Measurements from ENCODE around the gene MAGEB18.

The MAGEB18 gene

DNA sequence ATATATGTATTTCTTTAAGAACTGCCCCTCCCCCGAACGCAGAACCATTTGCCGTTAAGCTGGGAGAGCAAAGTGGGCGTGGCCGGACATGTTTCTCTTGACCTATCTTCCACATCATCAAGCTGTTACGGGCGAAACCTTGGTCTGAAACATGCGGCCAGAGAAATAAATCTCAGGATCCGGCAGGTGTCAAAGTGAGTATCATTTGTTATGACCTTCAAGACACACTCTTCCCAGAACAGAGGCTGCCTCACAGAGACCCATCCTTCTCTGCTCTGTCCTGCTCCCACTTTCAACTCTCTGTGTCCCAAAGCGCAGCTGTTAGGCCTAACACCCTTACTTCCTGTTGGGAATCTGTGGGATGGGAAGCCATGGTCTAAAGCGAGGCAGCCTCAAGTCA lies at the start of gene MAGEB18:
MAGEB18 (plus strand) TSS at position 70 of the 400 bp plus-strand sequence. CDS start 643 bp downstream, outside the sequence.
- H3K36me3 ChIP-seq (replicated peaks), result no peaks in the 10 kb centered on the region
- no peak within 1 kb of the TSS for H3K4me3 ChIP-seq (ENCODE audit: low read depth, low read length)
- in situ Hi-C loops (cut with HindIII; ENCODE audit: low pct_ligation_motif_present, low sequenced_read_pairs), result no loop called here
- H3K27ac ChIP-seq, result no peak within 1 kb of the TSS
- TF ChIP-seq, protein P1, sequence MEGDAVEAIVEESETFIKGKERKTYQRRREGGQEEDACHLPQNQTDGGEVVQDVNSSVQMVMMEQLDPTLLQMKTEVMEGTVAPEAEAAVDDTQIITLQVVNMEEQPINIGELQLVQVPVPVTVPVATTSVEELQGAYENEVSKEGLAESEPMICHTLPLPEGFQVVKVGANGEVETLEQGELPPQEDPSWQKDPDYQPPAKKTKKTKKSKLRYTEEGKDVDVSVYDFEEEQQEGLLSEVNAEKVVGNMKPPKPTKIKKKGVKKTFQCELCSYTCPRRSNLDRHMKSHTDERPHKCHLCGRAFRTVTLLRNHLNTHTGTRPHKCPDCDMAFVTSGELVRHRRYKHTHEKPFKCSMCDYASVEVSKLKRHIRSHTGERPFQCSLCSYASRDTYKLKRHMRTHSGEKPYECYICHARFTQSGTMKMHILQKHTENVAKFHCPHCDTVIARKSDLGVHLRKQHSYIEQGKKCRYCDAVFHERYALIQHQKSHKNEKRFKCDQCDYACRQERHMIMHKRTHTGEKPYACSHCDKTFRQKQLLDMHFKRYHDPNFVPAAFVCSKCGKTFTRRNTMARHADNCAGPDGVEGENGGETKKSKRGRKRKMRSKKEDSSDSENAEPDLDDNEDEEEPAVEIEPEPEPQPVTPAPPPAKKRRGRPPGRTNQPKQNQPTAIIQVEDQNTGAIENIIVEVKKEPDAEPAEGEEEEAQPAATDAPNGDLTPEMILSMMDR (IDR thresholded peaks at IDR 0.05; ENCODE audit: low read depth, low read length, missing control alignments), result no peak
- DNase-seq, result no peak
- no peaks in the 10 kb centered on the region for H3K27me3 ChIP-seq (replicated peaks)

DNA sequence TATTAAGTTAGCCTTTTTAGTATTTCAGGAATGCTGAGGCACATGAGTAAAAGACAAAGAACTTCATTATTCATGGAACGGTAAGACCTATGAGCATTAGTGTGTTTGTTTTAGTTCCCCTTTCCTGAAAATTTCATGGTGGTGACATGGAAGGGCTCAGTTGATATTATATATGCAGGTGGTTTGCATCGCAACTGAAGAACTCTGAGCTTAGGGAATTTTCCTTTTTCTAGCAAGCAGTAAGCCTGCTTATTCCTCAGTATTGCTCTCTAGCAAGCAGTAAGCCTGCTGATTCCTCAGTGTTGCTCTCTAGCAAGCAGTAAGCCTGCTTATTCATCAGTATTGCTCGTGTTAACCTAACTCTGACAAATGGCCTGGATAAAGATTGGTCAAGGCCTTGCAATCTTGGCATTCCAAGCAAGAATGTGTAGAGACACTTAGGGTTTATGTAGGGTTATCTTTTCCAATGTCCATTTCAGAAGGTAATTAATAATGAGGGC lies 37.7 kb upstream of the MAGEB18 start:
- TF ChIP-seq, protein P1 (IDR thresholded peaks at IDR 0.05; ENCODE audit: low read depth, low read length, missing control alignments), result no peak
- Histone ChIP-seq H3K27ac (no peak overlapping the region), H3K27me3 (replicated peaks) (no peaks in the 10 kb centered on the region), H3K4me3 (ENCODE audit: low read depth, low read length) (no peak overlapping the region), H3K36me3 (replicated peaks) (no peaks in the 10 kb centered on the region)
- in situ Hi-C loops (cut with HindIII; ENCODE audit: low pct_ligation_motif_present, low sequenced_read_pairs), result no loop called here
- DNase-seq, result peak; percentile 1

DNA sequence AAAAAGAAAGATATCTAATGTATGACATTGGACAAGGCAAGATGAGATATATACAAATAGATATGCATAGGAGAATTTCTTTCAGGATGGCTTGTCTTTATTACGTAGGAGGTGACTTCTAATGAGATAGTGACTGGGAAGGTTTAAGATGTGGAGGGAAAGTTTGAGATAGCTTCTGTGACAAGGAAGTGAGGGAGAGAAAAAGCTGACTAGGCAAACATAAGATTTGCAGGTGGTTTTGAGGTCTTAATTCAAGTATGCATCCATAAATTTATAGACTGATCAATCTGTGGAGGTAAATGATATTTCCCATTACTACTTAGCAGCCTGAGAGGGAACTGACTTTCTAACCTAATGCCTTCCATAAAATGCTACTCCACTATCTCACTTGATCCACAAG lies 29.0 kb upstream of the MAGEB18 start:
- in situ Hi-C loops (cut with HindIII; ENCODE audit: low pct_ligation_motif_present, low sequenced_read_pairs), result no loop called here
- Histone ChIP-seq H3K4me3 (ENCODE audit: low read depth, low read length) (no peak overlapping the region), H3K27me3 (replicated peaks) (no peaks in the 10 kb centered on the region), H3K27ac (no peak overlapping the region), H3K36me3 (replicated peaks) (no peaks in the 10 kb centered on the region)
- no peak for DNase-seq
- TF ChIP-seq, protein P1 (IDR thresholded peaks at IDR 0.05; ENCODE audit: low read depth, low read length, missing control alignments), result no peak

DNA sequence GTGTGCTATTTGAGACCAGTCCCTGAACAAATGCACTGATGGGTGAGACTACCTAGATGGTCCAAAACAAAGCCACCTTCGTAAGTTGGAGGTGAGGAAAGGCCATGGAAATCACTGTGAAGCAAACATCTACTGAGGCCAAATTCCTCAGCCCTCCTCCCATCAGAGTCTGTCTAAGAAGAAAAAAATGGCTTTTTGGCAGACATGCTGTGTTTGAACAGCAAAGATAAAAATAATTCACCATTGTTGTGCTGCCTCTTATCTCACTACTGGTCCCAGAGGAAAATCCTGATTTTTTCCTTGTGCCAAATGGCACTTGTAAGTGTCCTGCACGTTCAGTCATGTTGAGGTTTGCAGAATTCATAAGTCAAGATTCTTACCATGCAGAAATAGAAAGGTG lies 7.9 kb downstream of the MAGEB18 start:
- Histone ChIP-seq H3K36me3 (replicated peaks) (no peaks in the 10 kb centered on the region), H3K27me3 (replicated peaks) (no peaks in the 10 kb centered on the region), H3K27ac (no peak overlapping the region), H3K4me3 (ENCODE audit: low read depth, low read length) (no peak overlapping the region)
- in situ Hi-C loops (cut with HindIII; ENCODE audit: low pct_ligation_motif_present, low sequenced_read_pairs), result no loop called here
- TF ChIP-seq, protein P1 (IDR thresholded peaks at IDR 0.05; ENCODE audit: low read depth, low read length, missing control alignments), result no peak
- DNase-seq, result no peak

DNA sequence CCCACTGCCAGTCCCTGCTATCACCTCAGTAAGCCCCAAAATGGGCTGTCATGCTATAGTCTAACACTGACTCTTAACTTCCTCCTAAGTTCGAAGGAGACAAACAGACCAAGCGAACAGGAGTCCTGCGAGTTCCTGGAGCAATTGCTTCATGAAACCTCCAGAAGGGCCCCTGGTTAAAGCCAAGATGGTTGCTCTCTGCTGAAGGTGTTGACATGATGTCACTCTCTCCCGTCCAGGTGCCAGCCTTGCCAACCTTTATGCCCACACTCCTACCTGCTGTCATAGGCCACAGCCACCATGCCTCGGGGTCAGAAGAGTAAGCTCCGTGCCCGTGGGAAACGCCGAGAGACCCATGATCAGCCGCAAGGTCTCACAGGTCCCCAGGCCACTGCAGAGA lies 22.2 kb downstream of the MAGEB18 start, which contains the start of gene MAGEB6B:
MAGEB6B (plus strand) TSS at position 301 of the 400 bp plus-strand sequence; CDS start at position 301, 0 bp downstream.
- no peak within 1 kb of the TSS for H3K27ac ChIP-seq
- in situ Hi-C loops (cut with HindIII; ENCODE audit: low pct_ligation_motif_present, low sequenced_read_pairs), result no loop called here
- no peak within 1 kb of the TSS for H3K4me3 ChIP-seq (ENCODE audit: low read depth, low read length)
- no peak for DNase-seq
- H3K27me3 ChIP-seq (replicated peaks), result no peaks in the 10 kb centered on the region
- TF ChIP-seq, protein P1 (IDR thresholded peaks at IDR 0.05; ENCODE audit: low read depth, low read length, missing control alignments), result no peak
- no peaks in the 10 kb centered on the region for H3K36me3 ChIP-seq (replicated peaks)
